GM12872 (cell line): ENCODE results near the gene BTD.

Experiments used
- TF ChIP-seq, protein P1 (sequence below): IDR thresholded peaks from 3 replicates; pipeline ENCODE4 v1.5.1; 2011; ENCODE audit warnings: low read depth, mild to moderate bottlenecking, low read length, moderate library complexity; ENCODE audit not compliant: insufficient read depth

Gene BTD

GRCh38 chr3:15654127-15654526 lies 52.6 kb downstream of the BTD start:
- TF ChIP-seq, protein P1, sequence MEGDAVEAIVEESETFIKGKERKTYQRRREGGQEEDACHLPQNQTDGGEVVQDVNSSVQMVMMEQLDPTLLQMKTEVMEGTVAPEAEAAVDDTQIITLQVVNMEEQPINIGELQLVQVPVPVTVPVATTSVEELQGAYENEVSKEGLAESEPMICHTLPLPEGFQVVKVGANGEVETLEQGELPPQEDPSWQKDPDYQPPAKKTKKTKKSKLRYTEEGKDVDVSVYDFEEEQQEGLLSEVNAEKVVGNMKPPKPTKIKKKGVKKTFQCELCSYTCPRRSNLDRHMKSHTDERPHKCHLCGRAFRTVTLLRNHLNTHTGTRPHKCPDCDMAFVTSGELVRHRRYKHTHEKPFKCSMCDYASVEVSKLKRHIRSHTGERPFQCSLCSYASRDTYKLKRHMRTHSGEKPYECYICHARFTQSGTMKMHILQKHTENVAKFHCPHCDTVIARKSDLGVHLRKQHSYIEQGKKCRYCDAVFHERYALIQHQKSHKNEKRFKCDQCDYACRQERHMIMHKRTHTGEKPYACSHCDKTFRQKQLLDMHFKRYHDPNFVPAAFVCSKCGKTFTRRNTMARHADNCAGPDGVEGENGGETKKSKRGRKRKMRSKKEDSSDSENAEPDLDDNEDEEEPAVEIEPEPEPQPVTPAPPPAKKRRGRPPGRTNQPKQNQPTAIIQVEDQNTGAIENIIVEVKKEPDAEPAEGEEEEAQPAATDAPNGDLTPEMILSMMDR, result no peak

DNA sequence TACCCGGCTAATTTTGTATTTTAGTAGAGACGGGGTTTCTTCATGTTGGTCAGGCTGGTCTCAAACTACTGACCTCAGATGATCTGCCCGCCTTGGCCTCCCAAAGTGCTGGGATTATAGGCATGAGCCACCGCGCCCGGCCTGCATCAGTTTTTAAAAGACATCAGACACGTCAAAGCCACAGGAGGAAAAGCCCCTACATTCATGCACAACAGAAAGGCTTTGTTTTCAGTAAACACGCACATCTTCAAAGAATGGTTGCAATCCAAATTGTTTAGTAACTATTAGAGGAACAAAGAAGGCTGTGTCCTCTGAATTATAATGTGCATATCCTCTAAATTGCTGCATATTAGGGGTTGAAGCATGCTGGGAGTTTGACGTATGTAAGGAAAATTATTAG lies 53.3 kb downstream of the BTD start:
- TF ChIP-seq, protein P1, result no peak

DNA sequence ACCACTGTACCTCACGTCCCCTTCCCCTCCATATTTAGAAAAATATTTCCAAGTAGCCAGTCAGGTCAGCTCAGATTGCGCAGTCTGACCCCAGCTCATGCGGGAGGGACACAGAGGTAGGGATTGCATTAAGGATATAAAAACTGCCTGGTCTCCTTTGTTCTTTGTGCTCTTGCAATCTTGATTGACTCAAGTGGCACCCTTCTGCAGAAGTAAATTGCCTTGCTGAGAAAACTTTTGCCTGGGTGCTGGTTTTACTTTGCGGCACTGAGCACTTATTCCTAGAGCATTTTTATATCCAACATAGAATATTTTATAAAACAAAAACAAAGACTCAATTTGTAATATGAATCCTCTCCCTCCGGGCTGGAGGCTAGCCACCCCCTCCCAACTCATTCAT lies 54.8 kb downstream of the BTD start:
- TF ChIP-seq, protein P1, result no peak

DNA sequence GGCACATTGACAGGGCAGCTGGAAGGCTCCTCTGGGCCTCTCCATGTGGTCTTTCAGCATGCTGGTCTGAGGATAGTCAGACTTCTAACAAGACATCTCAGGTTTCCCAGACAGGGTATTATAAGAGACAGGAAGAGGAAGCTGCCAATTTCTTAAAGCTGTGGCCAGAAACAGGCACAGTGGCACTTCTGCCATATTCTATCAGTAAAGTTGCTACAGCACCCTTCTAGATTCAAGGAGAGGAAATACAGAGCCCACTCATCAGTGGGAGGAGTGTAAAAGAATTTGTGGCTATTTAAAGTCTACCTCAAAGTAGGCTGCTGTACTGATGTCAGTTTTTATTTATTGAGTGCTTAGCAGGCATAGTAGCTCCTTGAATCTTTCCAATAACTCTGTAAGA lies 55.5 kb downstream of the BTD start:
- TF ChIP-seq, protein P1, result no peak

- TF ChIP-seq, protein P1, result no peak
These were observed 57.9 kb downstream of the BTD start for GRCh38 chr3:15659254-15659975.

GRCh38 chr3:15660055-15660935 lies 58.8 kb downstream of the BTD start:
- TF ChIP-seq, protein P1, result no peak

DNA sequence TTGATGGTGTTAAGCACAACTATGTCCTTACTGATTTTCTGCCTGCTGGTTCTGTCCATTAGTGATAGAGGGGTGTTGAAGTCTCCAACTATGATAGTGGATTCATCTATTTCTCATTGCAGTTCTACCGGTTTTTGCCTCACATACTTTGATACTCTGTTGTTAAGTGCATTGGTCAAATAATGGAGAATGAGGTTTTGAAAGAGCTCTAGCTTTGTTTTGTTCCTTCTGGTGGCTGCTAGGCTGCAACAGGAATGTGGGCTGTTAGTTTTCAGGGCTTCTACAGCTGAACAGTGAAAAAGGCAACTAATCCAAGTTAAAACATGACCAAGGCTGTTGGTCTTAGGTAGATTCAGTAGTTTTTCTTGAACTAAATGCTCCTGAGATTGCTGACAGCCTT lies 62.6 kb downstream of the BTD start:
- TF ChIP-seq, protein P1, result no peak
